Fibroblast of skin of left biceps (primary cell): ENCODE measurements around the gene DAPL1.
"Not testable (repeated sequence)": the region's sequence is repeated elsewhere in the genome, so short reads cannot be mapped to it uniquely, and the experiment has no call there.

Experiments used
- DNase-seq, 2 experiments: peaks; one replicate each; pipeline ENCODE4 v3.0.0-alpha.2; 2013; ENCODE audit warnings: low read depth in 2 of 2

DAPL1 gene

GRCh38 chr2:158822193-158822592 is 27.1 kb downstream of the DAPL1 start:
- DNase-seq, result no peak

GRCh38 chr2:158823486-158824237 is 28.5 kb downstream of the DAPL1 start:
- no peak for DNase-seq

- DNase-seq, result no peak
These were observed 29.9 kb downstream of the DAPL1 start for GRCh38 chr2:158825021-158825420.

GRCh38 chr2:158826965-158827364 is 31.8 kb downstream of the DAPL1 start:
- no peak for DNase-seq

DNA sequence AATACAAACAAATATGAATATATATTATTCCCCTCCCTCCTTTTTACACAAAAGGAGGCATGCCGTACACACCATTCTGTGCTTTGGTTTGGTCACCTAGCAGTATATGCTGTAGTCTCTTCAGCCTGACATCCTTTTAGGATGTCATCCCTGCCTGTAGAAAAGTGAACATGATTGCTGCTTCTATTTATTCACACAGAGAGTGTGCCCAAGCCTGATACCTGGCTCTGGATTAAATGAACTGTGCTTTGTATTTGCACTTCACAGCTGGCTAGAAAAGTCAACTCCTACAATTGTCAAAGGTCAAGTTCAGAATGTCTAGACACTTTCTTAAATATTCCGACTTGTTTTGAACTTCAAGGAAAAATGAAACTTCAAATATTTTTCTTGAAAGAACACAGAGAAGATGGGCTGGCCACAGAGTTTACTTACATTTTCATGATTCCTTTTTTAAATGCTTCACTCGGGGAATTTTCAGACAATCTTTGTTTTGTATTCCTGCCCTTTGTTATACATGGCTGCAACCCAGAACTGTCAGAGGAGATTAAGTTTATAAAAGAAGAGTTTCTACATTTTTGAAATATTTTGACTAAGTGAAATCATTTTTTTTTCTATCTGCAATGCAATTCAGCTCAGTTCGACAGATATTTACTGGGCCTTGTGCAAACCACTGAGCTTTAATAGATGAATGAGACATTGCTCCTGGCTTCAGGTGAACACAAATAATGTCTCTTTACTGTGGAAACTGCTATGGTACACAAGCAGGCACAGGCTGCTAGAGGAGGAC is 33.5 kb downstream of the DAPL1 start:
- peak; percentile 10 to 18 for DNase-seq

DNA sequence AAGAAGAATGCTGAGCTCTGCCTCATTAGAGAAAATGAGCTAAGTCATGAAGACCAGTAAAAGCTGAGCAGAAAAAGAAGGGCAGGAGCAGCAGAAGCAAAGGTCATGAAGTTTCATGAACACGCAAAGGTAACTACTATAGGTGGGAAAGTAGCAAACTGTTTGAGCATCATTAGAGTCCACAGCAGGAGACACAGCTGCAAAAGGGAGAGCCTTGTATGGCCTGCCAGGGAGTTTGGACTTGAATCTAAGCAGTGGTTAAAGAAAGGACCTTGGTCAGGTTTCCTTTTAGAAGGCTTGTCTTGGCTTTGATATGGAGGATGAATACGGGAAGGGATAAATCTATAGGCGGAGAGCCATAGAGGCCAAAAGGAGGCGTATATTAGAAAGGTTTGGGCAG is 34.0 kb downstream of the DAPL1 start:
- DNase-seq, result no peak

GRCh38 chr2:158830201-158830600 is 35.1 kb downstream of the DAPL1 start:
- no peak for DNase-seq

- DNase-seq, result no peak
These were observed 40.3 kb downstream of the DAPL1 start for GRCh38 chr2:158835431-158835830.

DNA sequence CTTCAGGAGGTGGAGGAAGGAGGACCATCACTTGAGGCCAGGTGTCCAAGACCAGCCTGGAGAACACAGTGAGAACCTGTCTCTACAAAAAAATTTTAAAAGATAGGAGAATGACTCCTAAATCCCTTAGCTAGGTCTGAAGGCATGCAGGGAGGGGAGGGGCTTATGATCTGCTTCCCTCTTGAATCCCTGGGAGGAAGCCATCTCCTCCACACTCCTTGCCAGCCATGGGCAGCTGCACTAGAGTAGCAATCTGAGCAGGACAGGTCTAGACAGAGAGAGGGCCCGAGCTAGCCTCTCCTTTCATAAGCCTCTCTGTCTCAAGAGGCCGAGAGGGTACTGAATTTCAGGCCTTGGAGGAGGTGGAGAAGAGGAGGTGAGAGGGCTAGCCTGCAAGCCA is 42.5 kb downstream of the DAPL1 start:
- DNase-seq, result no peak

GRCh38 chr2:158841850-158842249 is 46.7 kb downstream of the DAPL1 start:
- DNase-seq, result peak; percentile 68 to 76

GRCh38 chr2:158845444-158845843 is 50.3 kb downstream of the DAPL1 start:
- no peak for DNase-seq

GRCh38 chr2:158845859-158846258 is 50.7 kb downstream of the DAPL1 start:
- no peak for DNase-seq

GRCh38 chr2:158847526-158847925 is 52.4 kb downstream of the DAPL1 start:
- DNase-seq, result not testable (repeated sequence)

DNA sequence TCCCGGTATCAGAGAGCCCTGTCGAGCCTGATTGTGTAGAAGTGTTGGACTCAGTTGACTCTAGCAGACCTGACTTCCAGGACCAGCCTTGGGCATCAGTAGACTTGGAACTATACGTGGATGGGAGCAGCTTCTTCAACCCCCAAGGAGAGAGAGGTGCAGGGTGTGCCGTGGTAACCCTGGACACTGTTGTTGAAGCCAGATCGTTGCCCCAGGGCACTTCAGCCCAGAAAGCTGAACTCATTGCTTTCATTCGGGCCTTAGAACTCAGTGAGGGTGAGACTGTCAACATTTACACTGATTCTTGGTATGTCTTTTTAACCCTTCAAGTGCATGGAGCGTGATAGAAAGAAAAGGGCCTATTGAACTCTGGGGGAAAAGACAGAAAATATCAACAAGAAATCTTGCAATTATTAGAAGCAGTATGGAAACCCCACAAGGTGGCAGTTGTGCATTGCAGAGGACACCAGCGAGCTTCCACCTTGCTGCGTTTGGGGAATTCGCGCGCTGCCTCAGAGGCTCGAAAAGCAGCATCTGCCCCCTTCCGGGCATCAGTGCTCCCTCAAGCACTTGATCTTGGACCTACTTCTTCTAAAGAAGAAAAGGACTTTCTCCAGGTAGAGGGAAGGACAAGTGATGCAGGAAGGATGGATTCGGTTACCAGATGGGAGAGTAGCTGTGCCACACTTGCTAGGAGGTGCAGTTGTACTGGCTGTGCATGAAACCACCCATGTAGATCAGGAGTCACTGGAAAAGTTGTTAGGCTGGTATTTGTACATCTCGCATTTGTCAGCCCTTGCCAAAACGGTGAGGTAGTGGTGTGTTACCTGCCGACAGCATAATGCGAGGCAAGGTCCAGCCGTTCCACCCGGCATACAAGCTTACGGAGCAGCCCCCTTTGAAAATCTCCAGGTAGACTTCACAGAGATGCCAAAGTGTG is 53.2 kb downstream of the DAPL1 start:
- DNase-seq, result not testable (repeated sequence)

DNA sequence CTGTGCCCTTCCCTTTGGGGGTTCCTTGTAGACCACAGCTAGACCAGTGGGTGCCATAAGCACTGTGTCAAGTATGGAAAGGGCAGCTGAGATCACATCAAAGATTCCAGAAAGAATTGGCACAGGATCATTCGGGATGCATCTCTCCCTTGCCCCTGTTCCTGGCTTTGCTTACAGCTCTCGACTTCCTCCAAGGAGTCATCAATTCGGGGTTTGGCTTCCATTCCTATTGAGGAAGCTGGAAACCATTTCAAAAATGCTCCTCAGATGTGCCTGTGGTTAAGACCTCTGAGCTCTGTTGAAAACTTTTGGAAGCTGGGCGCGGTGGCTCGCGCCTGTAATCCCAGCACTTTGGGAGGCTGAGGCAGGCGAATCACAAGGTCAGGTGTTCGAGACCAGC is 65.1 kb downstream of the DAPL1 start:
- DNase-seq, result peak; percentile 23 to 33

GRCh38 chr2:158861626-158862025 is 66.5 kb downstream of the DAPL1 start:
- not testable (repeated sequence) for DNase-seq

- not testable (repeated sequence) for DNase-seq
These were observed 70.4 kb downstream of the DAPL1 start for GRCh38 chr2:158865469-158865868.
